ENCODE measurements around the gene CFAP97D2.
"Not testable (repeated sequence)": the region's sequence is repeated elsewhere in the genome, so short reads cannot be mapped to it uniquely, and the experiment has no call there.

CFAP97D2 gene

GRCh38 chr13:114158869-114159666 is 20.0 kb upstream of the CFAP97D2 start:
- not testable (repeated sequence) for DNase-seq

DNA sequence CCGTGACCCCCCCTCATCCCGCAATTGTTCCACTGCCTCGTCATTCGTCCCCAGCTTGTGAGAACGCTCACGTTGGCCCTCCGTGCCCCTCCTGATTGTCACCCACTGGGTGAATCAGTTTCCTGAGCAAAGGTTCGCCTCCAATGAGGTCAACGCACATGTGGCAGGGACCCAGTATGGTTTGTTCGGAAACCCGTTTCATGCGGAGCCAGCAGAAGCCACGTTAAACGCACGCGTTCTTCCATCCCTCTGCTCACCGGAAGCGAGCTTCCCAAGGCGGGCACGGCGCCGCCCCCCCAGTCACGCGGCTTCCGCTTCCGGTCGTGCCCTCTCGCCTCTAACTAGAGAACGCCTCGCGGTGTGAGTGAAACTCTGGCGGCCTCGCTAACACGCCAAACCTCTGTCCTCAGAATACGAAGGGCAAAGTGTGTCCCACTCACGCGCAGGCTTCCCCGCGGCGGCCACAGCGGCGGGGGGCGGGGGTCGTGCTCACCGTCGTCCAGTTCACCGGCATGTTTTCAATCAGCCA is 18.0 kb upstream of the CFAP97D2 start:
- DNase-seq, result no peak

- DNase-seq, result no peak
Measured at GRCh38 chr13:114161644-114162532, 17.2 kb upstream of the CFAP97D2 start.

DNA sequence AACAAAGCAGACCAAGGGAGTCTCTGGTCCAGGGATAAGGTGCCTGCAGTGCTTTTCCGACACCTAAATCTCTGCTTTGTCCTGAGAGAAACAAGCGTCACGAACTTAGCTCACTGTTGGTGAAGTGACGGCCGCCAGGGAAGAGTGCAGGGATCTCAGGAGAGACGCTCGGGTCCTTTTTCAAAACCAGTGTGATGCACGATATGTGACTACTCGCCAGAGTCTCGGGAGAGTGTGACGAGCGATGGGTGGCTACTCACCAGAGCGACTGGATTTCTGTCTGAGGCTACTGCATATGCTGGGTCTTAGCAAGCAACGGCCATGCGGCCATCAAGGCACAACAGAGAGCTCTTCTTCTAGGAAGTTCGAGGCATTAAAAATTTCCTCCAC is 16.5 kb upstream of the CFAP97D2 start:
- no peak for DNase-seq

DNA sequence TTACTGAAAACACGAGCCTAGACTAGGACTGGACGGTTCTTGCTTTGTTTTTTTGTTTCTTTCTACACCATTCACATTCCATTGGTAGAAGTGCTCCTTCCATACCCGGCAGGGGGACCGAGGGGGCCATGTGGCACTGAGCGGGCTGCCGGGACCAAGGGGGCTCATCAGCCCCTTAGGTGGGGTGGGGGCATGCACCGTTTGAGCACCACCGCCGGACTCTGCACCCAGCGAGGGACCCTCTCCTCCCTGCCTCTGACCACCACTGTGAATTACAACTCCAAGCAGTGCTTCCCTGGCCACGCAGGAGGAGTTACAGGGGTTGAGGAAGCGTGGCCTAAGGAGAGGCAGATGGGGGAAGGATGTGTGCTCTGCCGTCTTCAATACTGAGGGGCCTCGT is 15.0 kb upstream of the CFAP97D2 start:
- no peak for DNase-seq

GRCh38 chr13:114164681-114165429 is 14.2 kb upstream of the CFAP97D2 start:
- no peak for DNase-seq

- DNase-seq, result no peak
Measured at GRCh38 chr13:114166381-114167131, 12.5 kb upstream of the CFAP97D2 start.

- DNase-seq, result no peak
Measured at GRCh38 chr13:114167426-114167825, 11.6 kb upstream of the CFAP97D2 start.

DNA sequence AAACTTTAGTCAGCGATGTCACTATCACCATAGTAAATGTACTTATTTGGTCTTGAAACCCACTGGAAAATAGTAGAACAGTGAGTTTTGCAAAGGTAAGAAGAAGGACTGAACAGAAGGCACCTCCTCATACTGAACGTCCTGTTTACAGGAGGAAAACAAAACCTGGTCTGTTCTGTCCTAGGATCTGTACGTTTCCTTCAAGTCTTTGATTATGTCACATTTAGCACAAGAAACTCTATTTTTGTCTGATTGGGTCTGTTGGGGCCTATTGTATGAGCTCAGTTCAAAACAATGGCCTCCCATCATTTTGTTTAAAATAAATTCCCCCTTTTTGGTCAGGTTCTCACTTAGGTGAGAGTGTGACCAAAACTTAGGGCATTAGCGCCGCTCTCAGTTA is 11.2 kb upstream of the CFAP97D2 start:
- no peak for DNase-seq

- no peak for DNase-seq
Measured at GRCh38 chr13:114173272-114173671, 5.8 kb upstream of the CFAP97D2 start.

DNA sequence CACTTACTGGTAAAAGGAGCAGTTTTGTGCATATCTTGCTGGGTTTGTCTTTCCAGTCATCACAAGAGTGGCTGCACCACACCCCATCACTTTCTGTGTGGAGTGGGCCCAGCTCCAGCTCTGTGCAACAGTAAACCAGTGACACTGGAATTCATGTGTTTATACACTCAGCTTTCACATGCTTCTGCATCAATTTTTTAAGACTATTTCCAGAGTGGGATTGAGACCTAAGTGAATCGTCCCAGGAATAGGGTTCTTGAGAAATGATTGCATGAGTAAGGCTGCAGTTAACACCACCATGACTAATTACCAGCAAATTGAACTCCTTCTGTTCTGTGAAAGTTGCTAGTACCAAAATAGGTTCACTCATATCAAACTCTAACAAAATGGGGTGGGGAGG is 5.3 kb upstream of the CFAP97D2 start:
- no peak for DNase-seq

GRCh38 chr13:114174529-114174961 is 4.5 kb upstream of the CFAP97D2 start:
- DNase-seq, result no peak

GRCh38 chr13:114176359-114176902 is 2.6 kb upstream of the CFAP97D2 start:
- not testable (repeated sequence) for DNase-seq

GRCh38 chr13:114177245-114178010 is 1.6 kb upstream of the CFAP97D2 start:
- no peak for DNase-seq

DNA sequence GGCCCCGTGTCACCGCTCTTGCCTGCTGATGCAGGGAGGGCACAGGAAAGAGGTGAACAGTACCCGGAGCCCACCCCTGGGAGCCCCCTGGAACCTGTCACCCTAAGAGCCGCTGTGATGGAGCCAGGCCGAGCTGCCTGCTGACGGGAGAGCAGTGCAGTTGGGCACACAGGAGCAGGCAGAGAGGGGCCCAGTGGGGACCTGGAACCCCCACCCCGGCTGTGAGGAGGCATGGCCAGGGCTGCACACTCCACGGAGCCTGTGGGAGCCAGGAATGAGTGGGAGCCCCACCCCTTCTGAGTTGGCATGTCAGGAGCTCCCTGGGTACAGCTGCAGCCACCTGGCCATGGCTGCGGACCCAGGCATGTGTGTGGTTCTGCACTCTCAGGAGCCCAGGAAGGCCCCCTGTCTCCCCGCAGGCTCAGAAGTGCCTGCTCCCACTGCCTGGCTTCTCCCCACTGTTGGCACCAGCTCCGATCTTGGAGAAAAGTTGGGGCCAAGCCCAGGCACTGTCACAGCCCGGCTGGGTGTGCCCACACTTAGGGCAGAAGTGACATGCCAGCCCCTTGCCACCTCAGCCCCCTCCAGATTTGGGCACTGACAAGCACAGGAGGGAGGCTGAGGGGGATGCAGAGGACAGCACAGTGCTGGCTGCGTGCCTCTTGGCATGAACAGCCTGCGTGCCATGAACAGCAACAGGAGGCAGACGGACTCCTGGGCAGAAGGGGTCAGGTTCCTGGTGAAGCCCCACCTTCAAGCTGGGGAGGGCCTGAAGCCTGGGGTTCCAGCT is 6.3 kb downstream of the CFAP97D2 start:
- DNase-seq, result no peak

GRCh38 chr13:114194853-114195252 is 15.8 kb downstream of the CFAP97D2 start:
- no peak for DNase-seq

DNA sequence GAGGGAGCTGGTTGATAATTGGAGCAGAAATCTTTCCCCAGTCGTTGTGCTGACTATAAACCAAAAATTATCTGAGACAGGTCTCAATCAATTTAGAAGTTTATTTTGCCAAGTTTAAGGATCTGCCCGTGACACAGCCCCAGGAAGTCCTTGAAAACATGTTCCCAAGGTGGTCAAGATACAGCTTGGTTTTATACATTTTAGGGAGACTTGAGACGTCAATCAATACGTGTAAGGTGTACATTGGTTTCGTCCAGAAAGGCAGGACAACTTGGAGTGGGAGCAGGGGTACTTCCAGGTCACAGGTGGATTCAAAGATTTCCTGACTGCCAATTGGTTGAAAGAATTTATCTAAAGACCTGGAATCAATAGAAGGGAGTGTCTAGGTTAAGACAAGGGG is 17.6 kb downstream of the CFAP97D2 start:
- no peak for DNase-seq

GRCh38 chr13:114198556-114198955 is 19.5 kb downstream of the CFAP97D2 start:
- no peak for DNase-seq

GRCh38 chr13:114199526-114199925 is 20.5 kb downstream of the CFAP97D2 start:
- not testable (repeated sequence) for DNase-seq

DNA sequence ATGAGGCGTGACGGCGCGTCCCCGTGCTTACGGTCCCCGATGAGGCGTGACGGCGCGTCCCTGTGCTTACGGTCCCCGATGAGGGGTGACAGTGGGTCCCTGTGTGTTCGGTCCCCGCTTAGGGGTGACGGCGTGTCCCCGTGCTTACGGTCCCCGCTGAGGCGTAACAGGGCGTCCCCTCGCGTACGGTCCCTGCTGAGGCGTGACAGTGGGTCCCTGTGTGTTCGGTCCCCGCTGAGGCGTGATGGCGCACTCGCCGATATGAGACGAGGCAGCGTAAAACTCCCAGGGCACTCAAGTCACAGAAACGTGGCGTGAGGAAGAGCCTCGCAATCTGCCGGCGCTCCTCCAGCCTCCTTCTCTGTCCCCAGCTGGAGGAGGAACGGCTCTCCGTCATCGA is 20.9 kb downstream of the CFAP97D2 start:
- DNase-seq, result no peak
